HL-60 (cell line): Measurements from ENCODE around the gene TNNT2.

ENCODE experiments used
- DNase-seq, 2 experiments: peaks; one replicate each; pipeline ENCODE4 v3.0.0-alpha.2; 2010 to 2020; ENCODE audit warnings: low read depth in 1 of 2, low spot score in 1 of 2
- H3K27ac ChIP-seq: fragments of 250-450 bp; sonication (Bioruptor Pico); replicated peaks from 2 replicates; pipeline ENCODE4 v1.5.1; 2020; ENCODE audit warnings: mild to moderate bottlenecking, moderate library complexity
- H3K27me3 ChIP-seq: fragments of 250-450 bp; sonication (Bioruptor Pico); 2 replicates; pipeline ENCODE4 v1.5.1; 2021; ENCODE audit warnings: mild to moderate bottlenecking, moderate library complexity; ENCODE audit not compliant: insufficient read depth, poor library complexity, severe bottlenecking
- H3K4me3 ChIP-seq: replicated peaks from 2 replicates; pipeline ENCODE4 v1.5.1; 2011; ENCODE audit warnings: mild to moderate bottlenecking, control low read depth, low read length; ENCODE audit not compliant: insufficient read depth
- GABPA ChIP-seq: IDR thresholded peaks from 2 replicates; pipeline ENCODE4 v1.6.1; 2012; ENCODE audit warnings: low read depth
- POLR2AphosphoS5 ChIP-seq: IDR thresholded peaks from 2 replicates; pipeline ENCODE4 v1.6.1; 2012; ENCODE audit warnings: low read depth
- REST ChIP-seq: IDR thresholded peaks from 2 replicates; pipeline ENCODE4 v1.6.1; 2012; ENCODE audit warnings: low read depth; ENCODE audit not compliant: insufficient replicate concordance
- SPI1 ChIP-seq: IDR thresholded peaks from 2 replicates; pipeline ENCODE4 v1.6.1; 2012; ENCODE audit warnings: low read depth, mild to moderate bottlenecking, borderline replicate concordance
- TF ChIP-seq, protein P1 (sequence below): IDR thresholded peaks from one replicate; pipeline ENCODE4 v1.5.1; 2011; ENCODE audit warnings: low read length, control low read depth, inconsistent platforms; ENCODE audit not compliant: insufficient read depth

TNNT2 gene

DNA sequence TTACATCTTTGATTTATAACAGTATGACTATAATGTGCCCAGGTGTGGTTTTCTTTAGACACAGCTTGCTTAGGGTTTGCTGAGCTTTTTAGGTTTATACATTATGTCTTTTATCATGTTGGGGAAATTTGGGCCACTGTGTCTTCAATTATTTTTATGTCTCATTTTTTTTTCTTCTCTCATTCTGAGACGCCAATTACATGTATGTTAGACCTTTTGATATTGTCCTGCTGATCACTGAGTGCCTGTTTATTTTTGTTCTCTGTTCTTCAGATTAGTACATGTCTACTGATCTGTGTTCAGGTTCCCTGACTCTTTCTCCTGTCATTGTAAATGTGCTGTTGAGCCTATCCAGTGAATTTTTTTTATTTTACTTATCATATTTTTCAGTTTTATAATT lies 36.1 kb downstream of the TNNT2 start:
- H3K4me3 ChIP-seq: no peak overlapping the region
- peaks cover 3% of the 10 kb centered on the region for H3K27me3 ChIP-seq
- no peak for DNase-seq
- no peak overlapping the region for H3K27ac ChIP-seq
- no peak for TF ChIP-seq GABPA
- TF ChIP-seq, protein P1, sequence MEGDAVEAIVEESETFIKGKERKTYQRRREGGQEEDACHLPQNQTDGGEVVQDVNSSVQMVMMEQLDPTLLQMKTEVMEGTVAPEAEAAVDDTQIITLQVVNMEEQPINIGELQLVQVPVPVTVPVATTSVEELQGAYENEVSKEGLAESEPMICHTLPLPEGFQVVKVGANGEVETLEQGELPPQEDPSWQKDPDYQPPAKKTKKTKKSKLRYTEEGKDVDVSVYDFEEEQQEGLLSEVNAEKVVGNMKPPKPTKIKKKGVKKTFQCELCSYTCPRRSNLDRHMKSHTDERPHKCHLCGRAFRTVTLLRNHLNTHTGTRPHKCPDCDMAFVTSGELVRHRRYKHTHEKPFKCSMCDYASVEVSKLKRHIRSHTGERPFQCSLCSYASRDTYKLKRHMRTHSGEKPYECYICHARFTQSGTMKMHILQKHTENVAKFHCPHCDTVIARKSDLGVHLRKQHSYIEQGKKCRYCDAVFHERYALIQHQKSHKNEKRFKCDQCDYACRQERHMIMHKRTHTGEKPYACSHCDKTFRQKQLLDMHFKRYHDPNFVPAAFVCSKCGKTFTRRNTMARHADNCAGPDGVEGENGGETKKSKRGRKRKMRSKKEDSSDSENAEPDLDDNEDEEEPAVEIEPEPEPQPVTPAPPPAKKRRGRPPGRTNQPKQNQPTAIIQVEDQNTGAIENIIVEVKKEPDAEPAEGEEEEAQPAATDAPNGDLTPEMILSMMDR: no peak
- TF ChIP-seq SPI1: no peak
- TF ChIP-seq POLR2AphosphoS5: no peak
- no peak for TF ChIP-seq REST

- no peak for TF ChIP-seq REST
- no peak for DNase-seq
- H3K4me3 ChIP-seq: no peak overlapping the region
- H3K27me3 ChIP-seq: no peaks in the 10 kb centered on the region
- H3K27ac ChIP-seq: no peak overlapping the region
Observed at GRCh38 chr1:201336711-201337450, 40.6 kb downstream of the TNNT2 start.

DNA sequence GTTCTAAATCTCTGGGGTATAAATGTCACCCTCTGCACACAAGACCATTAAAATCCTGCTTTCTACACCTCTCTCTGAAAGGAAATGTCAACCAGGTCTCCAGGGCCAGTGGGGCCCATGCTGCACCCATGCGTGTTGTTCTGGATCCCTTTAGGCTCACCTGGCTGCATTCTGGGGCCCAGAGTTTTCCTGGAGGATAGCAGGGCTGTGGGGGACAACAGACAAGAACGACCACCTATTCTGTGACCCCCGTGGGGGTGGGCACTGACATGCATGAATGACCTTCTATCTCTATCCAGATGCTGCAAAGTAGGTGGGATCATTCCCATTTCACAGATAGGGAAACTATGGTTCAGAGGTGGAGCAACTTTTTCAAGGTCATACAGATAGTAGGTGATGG lies 41.6 kb downstream of the TNNT2 start:
- no peak for TF ChIP-seq REST
- TF ChIP-seq, protein P1: no peak
- TF ChIP-seq GABPA: no peak
- no peak for TF ChIP-seq POLR2AphosphoS5
- no peak for TF ChIP-seq SPI1
- Histone ChIP-seq H3K27me3 (no peaks in the 10 kb centered on the region), H3K27ac (no peak overlapping the region), H3K4me3 (no peak overlapping the region)
- no peak for DNase-seq
